K562 (cell line): Measurements from ENCODE around the gene ROBO2. TPM values are rescaled to one million over a fixed set of nuclear protein-coding genes. Genes with fewer than 3 reads are reported as not detected.

Experiments
- ATAC-seq: fragments of 200-7000 bp; cut with Tn5 transposase; 3 replicates; pipeline ENCODE4 v1.9.1; 2020; ENCODE audit warnings: moderate library complexity
- BruUV-seq: library from RNA; stranded (reverse); fragments of 400-500 nt; replicated peaks from 2 replicates; lab custom pipeline; 2021; lab: Mats Ljungman, UMichigan
- CTCF ChIA-PET: fragments of 300-600 bp; formaldehyde crosslinking; extraction: SDS; loops from one replicate; lab custom pipeline; 2021; ENCODE audit warnings: low intra/inter-chr PET ratio; lab: Yijun Ruan, JAX
- POLR2A ChIA-PET: fragments of 300-600, 350-650 bp; sonication (Branson Sonifier 250); formaldehyde crosslinking; extraction: SDS; loops from one replicate; lab custom pipeline; 2021; ENCODE audit warnings: antibody characterized with exemption, inconsistent platforms; lab: Yijun Ruan, JAX
- DNase-seq, 4 experiments: peaks; one replicate each; pipeline versions ENCODE4 v3.0.0 to v3.0.0-alpha.2; 2011 to 2018; ENCODE audit warnings: low spot score in 3 of 4, mixed read lengths in 3 of 4; ENCODE audit errors: extremely low read depth in 1 of 4
- FAIRE-seq: peaks from 2 replicates; lab custom pipeline; 2011; peaks lifted over from hg19 to GRCh38; lab: Jason Lieb, UNC
- H2AFZ ChIP-seq: 2 replicates; pipeline ENCODE4 v1.6.0; 2011; ENCODE audit warnings: low read depth, low read length, control low read depth, inconsistent platforms
- H3K27ac ChIP-seq: fragments of 200-600 bp; 3 replicates; pipeline ENCODE4 v1.8.0; 2011; ENCODE audit warnings: low read depth, mild to moderate bottlenecking, control low read depth, inconsistent platforms, low read length, moderate library complexity, mixed read lengths; ENCODE audit errors: extremely low read depth
- H3K27me3 ChIP-seq, 2 experiments: fragments of 300-600 bp in 1 of 2; 2 replicates in 1 of 2; 3 replicates in 1 of 2; pipeline versions ENCODE4 v1.6.0 to v1.8.0; 2011; ENCODE audit warnings: inconsistent platforms in 2 of 2, low read length in 2 of 2, mild to moderate bottlenecking in 1 of 2, mixed read lengths in 1 of 2, moderate library complexity in 1 of 2; ENCODE audit not compliant: control insufficient read depth in 2 of 2, insufficient read depth in 2 of 2
- H3K36me3 ChIP-seq: fragments of 300-600 bp; 3 replicates; pipeline ENCODE4 v1.8.0; 2011; ENCODE audit warnings: mild to moderate bottlenecking, low read length, inconsistent platforms; ENCODE audit not compliant: control insufficient read depth, insufficient read depth
- H3K4me1 ChIP-seq, 2 experiments: fragments of 200-600 bp in 1 of 2; replicated peaks in 1 of 2; 2 replicates in 1 of 2; 3 replicates in 1 of 2; pipeline versions ENCODE4 v1.5.1 to v1.8.0; 2011; ENCODE audit warnings: inconsistent platforms in 2 of 2, low read length in 2 of 2, mild to moderate bottlenecking in 1 of 2, mixed read lengths in 1 of 2, moderate library complexity in 1 of 2; ENCODE audit not compliant: control insufficient read depth in 2 of 2, insufficient read depth in 2 of 2
- H3K4me2 ChIP-seq: 2 replicates; pipeline ENCODE4 v1.6.1; 2011; ENCODE audit warnings: low read length, control low read depth, inconsistent platforms, mixed read lengths; ENCODE audit not compliant: insufficient read depth
- H3K4me3 ChIP-seq: fragments of 200-600 bp; sonication (generic), shearing (Covaris generic); 2 replicates; pipeline ENCODE4 v1.5.1; 2016; ENCODE audit warnings: control low read depth, inconsistent platforms
- H3K79me2 ChIP-seq: fragments of 200-600 bp; 3 replicates; pipeline ENCODE4 v1.8.0; 2011; ENCODE audit warnings: low read length, inconsistent platforms; ENCODE audit not compliant: control insufficient read depth, insufficient read depth
- H3K9ac ChIP-seq, 2 experiments: 2 replicates each; pipeline versions ENCODE4 v1.6.0 to v1.6.1; 2011; ENCODE audit warnings: low read depth in 2 of 2, low read length in 2 of 2, control low read depth in 1 of 2, inconsistent platforms in 1 of 2, mild to moderate bottlenecking in 1 of 2, mixed read lengths in 1 of 2; ENCODE audit not compliant: insufficient read depth in 1 of 2
- H3K9me1 ChIP-seq: one replicate; pipeline ENCODE4 v1.6.0; 2011; ENCODE audit warnings: inconsistent platforms, mild to moderate bottlenecking, low read length, moderate library complexity; ENCODE audit not compliant: control insufficient read depth, insufficient read depth
- H3K9me3 ChIP-seq: replicated peaks from 2 replicates; pipeline ENCODE4 v1.5.1; 2011; ENCODE audit warnings: low read depth, low read length, inconsistent platforms; ENCODE audit not compliant: control insufficient read depth, insufficient read depth
- H4K20me1 ChIP-seq: replicated peaks from 2 replicates; pipeline ENCODE4 v1.6.1; 2011; ENCODE audit warnings: low read length, inconsistent platforms, mixed read lengths; ENCODE audit not compliant: control insufficient read depth, insufficient read depth
- HNRNPLL ChIP-seq: fragments of 200-400 bp; formaldehyde crosslinking; IDR thresholded peaks from 2 replicates; pipeline ENCODE4 v1.6.1; 2017; ENCODE audit warnings: low read length, low read depth, mild to moderate bottlenecking; ENCODE audit not compliant: poor library complexity, severe bottlenecking
- HOMEZ ChIP-seq: fragments of 250-450 bp; sonication (Bioruptor Pico); IDR thresholded peaks from 2 replicates; pipeline ENCODE4 v1.4.0; 2020; ENCODE audit warnings: mild to moderate bottlenecking, moderate library complexity
- OTX1 ChIP-seq: fragments of 450-650 bp; formaldehyde crosslinking; IDR thresholded peaks from 2 replicates; pipeline ENCODE4 v1.4.0; 2022; ENCODE audit warnings: mild to moderate bottlenecking
- THRB ChIP-seq: fragments of 450-650 bp; formaldehyde crosslinking; conservative IDR thresholded peaks from 2 replicates; pipeline ENCODE4 v1.4.0; 2022; ENCODE audit warnings: mild to moderate bottlenecking, missing genetic modification characterization
- TSHZ1 ChIP-seq: fragments of 250-450 bp; sonication (Bioruptor Pico); IDR thresholded peaks from 2 replicates; pipeline ENCODE4 v1.4.0; 2020; ENCODE audit warnings: mild to moderate bottlenecking, moderate library complexity
- ZBTB17 ChIP-seq: fragments of 450-650 bp; formaldehyde crosslinking; IDR thresholded peaks from 2 replicates; pipeline ENCODE4 v1.4.0; 2020; ENCODE audit warnings: mild to moderate bottlenecking
- ZNF239 ChIP-seq: fragments of 250-450 bp; sonication (Bioruptor Pico); IDR thresholded peaks from 2 replicates; pipeline ENCODE4 v1.4.0; 2020; ENCODE audit warnings: mild to moderate bottlenecking
- ZNF398 ChIP-seq: fragments of 250-450 bp; sonication (Bioruptor Pico); IDR thresholded peaks from 2 replicates; pipeline ENCODE4 v1.8.0; 2021; ENCODE audit warnings: moderate library complexity, mild to moderate bottlenecking, inconsistent platforms
- ZNF778 ChIP-seq: fragments of 450-650 bp; formaldehyde crosslinking; IDR thresholded peaks from 2 replicates; pipeline ENCODE4 v1.4.0; 2020; ENCODE audit warnings: mild to moderate bottlenecking, moderate library complexity
- ZNF785 ChIP-seq: fragments of 250-450 bp; sonication (Bioruptor Pico); IDR thresholded peaks from 2 replicates; pipeline ENCODE4 v1.4.0; 2020; ENCODE audit warnings: mild to moderate bottlenecking
- WGBS: fragments of 100-300 bp; shearing (Covaris generic); methylation state at CpG from one replicate; pipeline ENCODE4 v1.1.6; 2016; ENCODE audit warnings: low coverage, mixed read lengths; ENCODE audit not compliant: insufficient coverage; ENCODE audit errors: missing lambda C conversion rate; 5-methylcytosine and 5-hydroxymethylcytosine counted together
- in situ Hi-C: fragments of 300-500 bp; cut with MboI; formaldehyde crosslinking; loops from 4 replicates; pipeline ENCODE4 v1.15.0; 2018; ENCODE audit warnings: inconsistent platforms, mixed read lengths
- intact Hi-C: fragments of 100-400 bp; cut with micrococcal nuclease; formaldehyde crosslinking; loops from 2 replicates; pipeline ENCODE4 v1.14.2; 2022
- polyA plus RNA-seq, 8 experiments: library from polyadenylated mRNA; depleted of rRNA in 4 of 8; stranded (reverse) in 5 of 8; unstranded in 3 of 8; fragments of >200 nt; fragmentation: Nextera tagmentation in 2 of 8; fragmentation: Illumina TruSeq in 1 of 8; extraction: Ambion mirVana in 2 of 8; extraction: Trizol in 1 of 8; gene quantifications; 2 replicates each; pipeline versions ENCODE4 v1.2.1 to v1.2.3, GENCODE V29; 2011 to 2014; ENCODE audit warnings: inconsistent platforms in 1 of 8, missing spikeins in 1 of 8
- total RNA-seq, 7 experiments: library from RNA; depleted of rRNA in 6 of 7; stranded (reverse); fragments of >200 nt in 6 of 7; fragmentation: Illumina TruSeq in 2 of 7; extraction: Trizol in 2 of 7; gene quantifications; 2 replicates each; pipeline versions ENCODE4 v1.2.1 to v1.2.3, GENCODE V29; 2011 to 2021; ENCODE audit warnings: low replicate concordance in 1 of 7

Gene ROBO2
- total and polyA plus RNA-seq, 9 of the 15 experiments (the other 6 are each of a cell fraction or from before 2014, with no cell fraction given): 0.84 to 3.0 (median 1.7) TPM

- intact Hi-C loops: no loop called here
- TF ChIP-seq HNRNPLL (no peak), THRB (CRISPR knock-in tag) (no peak), HOMEZ (CRISPR knock-in tag) (no peak), ZNF778 (CRISPR knock-in tag) (no peak), ZBTB17 (CRISPR knock-in tag) (no peak), ZNF785 (no peak), ZNF239 (CRISPR knock-in tag) (no peak), ZNF398 (CRISPR knock-in tag) (no peak), TSHZ1 (CRISPR knock-in tag) (no peak), OTX1 (CRISPR knock-in tag) (no peak)
Measured at GRCh38 chr3:77247061-77247460, 207.2 kb downstream of the ROBO2 start.

More at GRCh38 chr3:77247061-77247460, 207.2 kb downstream of the ROBO2 start:
- Histone ChIP-seq H3K9ac (no peak overlapping the region), H4K20me1 (no peaks in the 10 kb centered on the region), H3K4me1 (no peaks in the 10 kb centered on the region; a peak in 1 of 5 replicates), H3K36me3 (no peaks in the 10 kb centered on the region), H3K27ac (no peak overlapping the region), H3K4me3 (no peak overlapping the region), H3K4me2 (no peak overlapping the region), H3K9me1 (no peaks in the 10 kb centered on the region), H2AFZ (no peak overlapping the region), H3K9me3 (no peaks in the 10 kb centered on the region), H3K79me2 (no peaks in the 10 kb centered on the region), H3K27me3 (no peaks in the 10 kb centered on the region)
- POLR2A ChIA-PET: no interaction called here
- DNase-seq (no peak), ATAC-seq (no peak), FAIRE-seq (no peak)
- in situ Hi-C loops: no loop called here
- WGBS: 11% methylated on average over 4 of the region's 6 CpGs
- no TSS peak for BruUV-seq
- CTCF ChIA-PET: no interaction called here
